T47D (cell line): ENCODE data around the gene TMEM33.

Source experiments
- DNase-seq, 2 experiments: peaks; one replicate each; pipeline versions ENCODE4 v3.0.0 to v3.0.0-alpha.2; 2011 to 2012; ENCODE audit warnings: low read depth in 1 of 2, low spot score in 1 of 2
- JUND ChIP-seq: IDR thresholded peaks from 2 replicates; pipeline ENCODE4 v1.6.1; 2012; ENCODE audit warnings: low read depth
- in situ Hi-C: cut with HindIII; loops from 2 replicates; pipeline ENCODE4 v1.10.0; 2016; ENCODE audit warnings: low sequenced_read_pairs, low pct_unique_long_range_greater_than_20kb

TMEM33 gene

GRCh38 chr4:41991916-41992767, 56.9 kb downstream of the TMEM33 start:
- no peak for DNase-seq
- TF ChIP-seq JUND = no peak
- in situ Hi-C loops = no loop called here

- no peak for TF ChIP-seq JUND
- in situ Hi-C loops = no loop called here
- DNase-seq = no peak
These were observed 58.0 kb downstream of the TMEM33 start for GRCh38 chr4:41992967-41993857.

DNA sequence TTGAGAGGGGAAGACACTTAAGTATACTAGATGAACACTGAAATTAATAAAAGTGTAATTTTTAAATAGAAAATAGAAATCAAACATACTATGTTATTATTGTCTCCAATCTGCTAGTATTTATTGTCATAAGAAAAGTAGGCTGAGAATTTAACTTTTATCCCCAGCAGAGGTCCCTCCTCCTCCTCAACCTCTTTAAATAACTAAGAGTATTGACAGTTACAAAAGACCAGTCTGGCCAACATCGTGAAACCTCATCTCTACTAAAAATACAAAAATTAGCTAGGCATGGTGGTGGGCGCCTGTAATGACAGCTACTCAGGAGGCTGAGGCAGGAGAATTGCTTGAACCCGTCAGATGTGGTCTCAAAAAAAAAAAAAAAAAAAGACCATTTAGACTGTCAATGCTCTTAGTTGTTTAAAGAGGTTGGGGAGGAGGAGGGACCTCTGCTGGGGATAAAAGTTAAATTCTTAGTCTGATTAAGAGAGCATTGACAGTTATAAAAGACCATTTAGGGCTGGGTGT, 59.3 kb downstream of the TMEM33 start:
- no peak for DNase-seq
- no peak for TF ChIP-seq JUND
- in situ Hi-C loops = no loop called here

GRCh38 chr4:41998019-41998418, 62.8 kb downstream of the TMEM33 start:
- in situ Hi-C loops = no loop called here
- no peak for DNase-seq
- TF ChIP-seq JUND = no peak

- DNase-seq = no peak
- TF ChIP-seq JUND = no peak
- in situ Hi-C loops = no loop called here
These were observed 64.1 kb downstream of the TMEM33 start for GRCh38 chr4:41999321-41999720.

GRCh38 chr4:42008011-42008786, 73.0 kb downstream of the TMEM33 start:
- DNase-seq = no peak
- no peak for TF ChIP-seq JUND
- in situ Hi-C loops = no loop called here
